ENCODE results near the gene KRT25. TPM values are rescaled to one million over a fixed set of nuclear protein-coding genes. Genes with fewer than 3 reads are reported as not detected.

Gene KRT25
- total RNA-seq, 1 experiment from 2014 or later: not detected

- ChIA-PET CTCF (interaction anchor here (1.6 kb wide), 1 partner anchor 163 kb away, joined by 6 read pairs; no protein-coding TSS in a partner anchor), POLR2A (no interaction called here)
- Mint-ChIP-seq H3K36me3 (no peaks in the 10 kb centered on the region), H3K27me3 (ENCODE audit: low read depth) (peaks cover 25% of the 10 kb centered on the region), H3K9me3 (no peaks in the 10 kb centered on the region), H3K27ac (no peak within 1 kb of the TSS), H3K4me3 (no peak within 1 kb of the TSS), H3K4me1 (no peaks in the 10 kb centered on the region)
- TF ChIP-seq CBFB (CRISPR knock-in tag; IDR thresholded peaks at IDR 0.05; ENCODE audit: low read depth) (no peak), KAT7 (CRISPR knock-in tag; IDR thresholded peaks at IDR 0.05; ENCODE audit: borderline replicate concordance) (no peak), ZSCAN18 (CRISPR knock-in tag; IDR thresholded peaks at IDR 0.05) (no peak), NR3C1 (CRISPR knock-in tag; conservative IDR thresholded peaks at IDR 0.05; ENCODE audit: low read depth) (no peak), FOXK1 (CRISPR knock-in tag; IDR thresholded peaks at IDR 0.05) (no peak), OVOL2 (CRISPR knock-in tag; IDR thresholded peaks at IDR 0.05; ENCODE audit: borderline replicate concordance) (no peak), GRHL2 (CRISPR knock-in tag; IDR thresholded peaks at IDR 0.05; ENCODE audit: insufficient replicate concordance, severe bottlenecking) (no peak), PRRX2 (CRISPR knock-in tag; IDR thresholded peaks at IDR 0.05) (no peak), ETV6 (CRISPR knock-in tag; IDR thresholded peaks at IDR 0.05) (no peak), RELA (CRISPR knock-in tag; IDR thresholded peaks at IDR 0.05; ENCODE audit: borderline replicate concordance) (no peak), ESRRA (CRISPR knock-in tag; IDR thresholded peaks at IDR 0.05; ENCODE audit: borderline replicate concordance) (no peak), ZNF416 (CRISPR knock-in tag; IDR thresholded peaks at IDR 0.05) (no peak), ATF3 (CRISPR knock-in tag; conservative IDR thresholded peaks at IDR 0.05) (no peak), ZNF512 (CRISPR knock-in tag; IDR thresholded peaks at IDR 0.05; ENCODE audit: borderline replicate concordance) (no peak), ZNF281 (CRISPR knock-in tag; IDR thresholded peaks at IDR 0.05) (no peak), ZNF425 (CRISPR knock-in tag; conservative IDR thresholded peaks at IDR 0.05) (no peak), TCF7 (CRISPR knock-in tag; IDR thresholded peaks at IDR 0.05; ENCODE audit: low read depth) (no peak)
- ATAC-seq (no peak), DNase-seq (ENCODE audit: low spot score) (no peak)
These were observed 27.3 kb upstream of the KRT25 start, which contains the start of gene KRT27 for GRCh38 chr17:40782450-40782849. KRT27 (minus strand) TSS chr17:40782550; CDS start chr17:40782493, 57 bp downstream.
